Lower leg skin (tissue), 4 donors: ENCODE measurements around the gene CELA1. TPM values are rescaled to one million over a fixed set of nuclear protein-coding genes. Genes with fewer than 3 reads are reported as not detected.

ENCODE experiments used
- DNase-seq, 2 donors: peaks; one replicate each; pipeline ENCODE4 v3.0.0-alpha.2; 2019; ENCODE audit warnings: low spot score in 2 of 2
- H3K4me3 ChIP-seq: fragments of 200-600 bp; sonication (generic); 2 replicates; pipeline ENCODE4 v1.5.1; 2017; ENCODE audit warnings: mild to moderate bottlenecking, low read depth; ENCODE audit not compliant: poor library complexity, severe bottlenecking
- CTCF ChIP-seq, 3 donors: fragments of 450-650 bp; IDR thresholded peaks; one replicate each; pipeline ENCODE4 v1.5.1; 2016; ENCODE audit warnings: antibody characterized with exemption in 3 of 3, mild to moderate bottlenecking in 3 of 3, moderate library complexity in 2 of 3
- POLR2A ChIP-seq, 2 donors: fragments of 450-650 bp; IDR thresholded peaks; one replicate each; pipeline ENCODE4 v1.6.1; 2016 to 2017; ENCODE audit warnings: antibody characterized with exemption in 2 of 2, mild to moderate bottlenecking in 1 of 2, moderate library complexity in 1 of 2
- WGBS, 2 donors: methylation state at CpG; one replicate each; pipeline ENCODE4 v1.1.5; 2018; 5-methylcytosine and 5-hydroxymethylcytosine counted together
- intact Hi-C: fragments of 100-400 bp; cut with DNase I; formaldehyde crosslinking; loops from one replicate; pipeline ENCODE4 v1.15.0; 2023; ENCODE audit warnings: low total_unique reads
- total RNA-seq, 4 donors: library from RNA; depleted of rRNA; stranded (reverse); fragments of >200 nt; gene quantifications; one replicate each; pipeline ENCODE4 v1.1.0, GENCODE V29; 2016

Gene CELA1
- total RNA-seq: not detected

GRCh38 chr12:51346581-51346980 lies at the start of gene CELA1:
Gene CELA1 (minus strand): TSS chr12:51346679. CDS start chr12:51346638, 41 bp downstream.
- no peak for TF ChIP-seq POLR2A (IDR thresholded peaks at IDR 0.05)
- no peak for TF ChIP-seq CTCF (IDR thresholded peaks at IDR 0.05)
- 71 to 87% methylated on average over 3 of the region's 3 CpGs for WGBS, 2 donors
- H3K4me3 ChIP-seq: no peak within 1 kb of the TSS
- intact Hi-C loops: no loop called here
- DNase-seq: no peak

GRCh38 chr12:51395283-51396230 lies 49.1 kb upstream of the CELA1 start:
- WGBS, 2 donors: 60 to 68% methylated on average over 8 of the region's 8 CpGs
- no peak for TF ChIP-seq CTCF (IDR thresholded peaks at IDR 0.05)
- no peak for TF ChIP-seq POLR2A (IDR thresholded peaks at IDR 0.05)
- peak in 1 of 2 donors; percentile 64 for DNase-seq
- no peak overlapping the region for H3K4me3 ChIP-seq
- intact Hi-C loops: no loop called here

- TF ChIP-seq POLR2A (IDR thresholded peaks at IDR 0.05) (no peak), CTCF (IDR thresholded peaks at IDR 0.05) (no peak)
- DNase-seq: peak; percentile 54 to 84
- no peak overlapping the region for H3K4me3 ChIP-seq
- WGBS, 2 donors: 70 to 73% methylated on average over 14 of the region's 14 CpGs
- intact Hi-C loops: no loop called here
Observed at GRCh38 chr12:51393676-51394545, 47.4 kb upstream of the CELA1 start.

- TF ChIP-seq CTCF (IDR thresholded peaks at IDR 0.05) (no peak), POLR2A (IDR thresholded peaks at IDR 0.05) (no peak)
Observed at GRCh38 chr12:51392556-51393237, 46.2 kb upstream of the CELA1 start.

GRCh38 chr12:51391283-51392123 lies 45.0 kb upstream of the CELA1 start, which contains the start of gene GALNT6:
Gene GALNT6 (minus strand): TSS chr12:51391406. CDS start chr12:51379781, 11,625 bp downstream.
- peak within 1 kb of the TSS; percentile 21 for H3K4me3 ChIP-seq
- intact Hi-C loops: no loop called here
- WGBS, 2 donors: 1 to 2% methylated on average over 35 to 38 of the region's 73 CpGs
- DNase-seq: peak in 1 of 2 donors; percentile 88
- TF ChIP-seq CTCF (IDR thresholded peaks at IDR 0.05): no peak
- TF ChIP-seq POLR2A (IDR thresholded peaks at IDR 0.05): no peak

More at GRCh38 chr12:51392556-51393237, 46.2 kb upstream of the CELA1 start:
- intact Hi-C loops: no loop called here
- DNase-seq: peak in 1 of 2 donors; percentile 79
- 40 to 55% methylated on average over 22 of the region's 22 CpGs for WGBS, 2 donors
- H3K4me3 ChIP-seq: no peak overlapping the region
